ENCODE results near the gene COL6A3.

DNA sequence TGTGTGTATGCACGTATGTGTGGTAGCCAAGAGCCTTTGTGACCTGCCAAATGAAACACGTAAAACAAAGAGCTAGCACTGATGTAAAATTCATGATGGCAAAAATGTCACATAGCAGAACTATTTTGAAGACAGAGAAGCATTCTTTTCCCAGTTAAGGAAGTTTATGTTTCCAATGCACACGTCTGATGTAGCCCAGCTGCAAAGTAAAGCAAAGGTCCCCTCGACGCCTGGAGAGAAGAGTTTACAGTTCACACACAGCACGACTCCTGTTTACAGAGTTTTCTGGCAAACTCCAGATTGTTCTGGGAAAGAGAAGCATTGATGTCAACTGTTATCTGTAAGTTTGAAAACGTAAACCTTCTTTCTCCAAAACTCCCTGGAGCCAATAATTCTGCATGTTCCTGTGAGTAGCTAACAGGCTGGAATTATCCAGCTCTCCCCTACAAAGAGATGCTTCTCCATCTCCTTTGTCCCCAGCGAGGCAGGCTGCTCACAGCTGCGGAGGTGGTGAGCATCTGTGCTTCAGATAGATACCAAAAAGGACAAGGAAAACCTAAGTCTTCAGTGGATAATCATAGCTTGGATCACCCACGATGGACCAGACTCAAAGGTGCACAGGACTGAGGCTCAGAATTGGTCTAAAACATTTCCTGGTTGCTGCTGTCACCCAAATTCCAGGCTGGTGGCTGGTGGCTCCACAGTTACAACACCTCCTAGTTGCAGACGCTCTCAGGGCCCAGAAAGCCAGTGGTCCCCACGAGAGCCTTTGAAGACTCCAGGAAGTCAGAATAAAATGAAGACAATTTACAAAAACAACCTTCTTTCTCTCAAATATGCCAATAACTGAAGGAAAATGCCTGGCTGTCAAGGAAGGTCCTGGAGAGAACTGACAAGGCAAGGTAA is 87.4 kb downstream of the COL6A3 start:
- TF ChIP-seq EZH2 (IDR thresholded peaks at IDR 0.05) (no peak), JUND (IDR thresholded peaks at IDR 0.05) (no peak), ZFX (IDR thresholded peaks at IDR 0.05) (no peak), POLR2A (IDR thresholded peaks at IDR 0.05; ENCODE audit: borderline replicate concordance, extremely low read depth, insufficient read depth, insufficient read length) (no peak), SP1 (IDR thresholded peaks at IDR 0.05; ENCODE audit: low read depth) (no peak), RAD21 (IDR thresholded peaks at IDR 0.05; ENCODE audit: low read depth) (no peak), EGR1 (IDR thresholded peaks at IDR 0.05; ENCODE audit: low read depth) (no peak), POLR2AphosphoS5 (IDR thresholded peaks at IDR 0.05; ENCODE audit: low read depth, low read length) (no peak), YY1 (IDR thresholded peaks at IDR 0.05; ENCODE audit: extremely low read depth, insufficient replicate concordance, low read depth, low read length) (no peak)
- TF ChIP-seq, protein P1, sequence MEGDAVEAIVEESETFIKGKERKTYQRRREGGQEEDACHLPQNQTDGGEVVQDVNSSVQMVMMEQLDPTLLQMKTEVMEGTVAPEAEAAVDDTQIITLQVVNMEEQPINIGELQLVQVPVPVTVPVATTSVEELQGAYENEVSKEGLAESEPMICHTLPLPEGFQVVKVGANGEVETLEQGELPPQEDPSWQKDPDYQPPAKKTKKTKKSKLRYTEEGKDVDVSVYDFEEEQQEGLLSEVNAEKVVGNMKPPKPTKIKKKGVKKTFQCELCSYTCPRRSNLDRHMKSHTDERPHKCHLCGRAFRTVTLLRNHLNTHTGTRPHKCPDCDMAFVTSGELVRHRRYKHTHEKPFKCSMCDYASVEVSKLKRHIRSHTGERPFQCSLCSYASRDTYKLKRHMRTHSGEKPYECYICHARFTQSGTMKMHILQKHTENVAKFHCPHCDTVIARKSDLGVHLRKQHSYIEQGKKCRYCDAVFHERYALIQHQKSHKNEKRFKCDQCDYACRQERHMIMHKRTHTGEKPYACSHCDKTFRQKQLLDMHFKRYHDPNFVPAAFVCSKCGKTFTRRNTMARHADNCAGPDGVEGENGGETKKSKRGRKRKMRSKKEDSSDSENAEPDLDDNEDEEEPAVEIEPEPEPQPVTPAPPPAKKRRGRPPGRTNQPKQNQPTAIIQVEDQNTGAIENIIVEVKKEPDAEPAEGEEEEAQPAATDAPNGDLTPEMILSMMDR (IDR thresholded peaks at IDR 0.05 in 2 of 3, conservative IDR thresholded peaks at IDR 0.05 in 1 of 3; ENCODE audit: borderline replicate concordance in 1 of 3, insufficient read depth in 1 of 3, low read depth in 2 of 3, low read length in 2 of 3): no peak
- TF ChIP-seq, protein P2, sequence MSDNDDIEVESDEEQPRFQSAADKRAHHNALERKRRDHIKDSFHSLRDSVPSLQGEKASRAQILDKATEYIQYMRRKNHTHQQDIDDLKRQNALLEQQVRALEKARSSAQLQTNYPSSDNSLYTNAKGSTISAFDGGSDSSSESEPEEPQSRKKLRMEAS (IDR thresholded peaks at IDR 0.05): no peak
- TF ChIP-seq, protein P3, sequence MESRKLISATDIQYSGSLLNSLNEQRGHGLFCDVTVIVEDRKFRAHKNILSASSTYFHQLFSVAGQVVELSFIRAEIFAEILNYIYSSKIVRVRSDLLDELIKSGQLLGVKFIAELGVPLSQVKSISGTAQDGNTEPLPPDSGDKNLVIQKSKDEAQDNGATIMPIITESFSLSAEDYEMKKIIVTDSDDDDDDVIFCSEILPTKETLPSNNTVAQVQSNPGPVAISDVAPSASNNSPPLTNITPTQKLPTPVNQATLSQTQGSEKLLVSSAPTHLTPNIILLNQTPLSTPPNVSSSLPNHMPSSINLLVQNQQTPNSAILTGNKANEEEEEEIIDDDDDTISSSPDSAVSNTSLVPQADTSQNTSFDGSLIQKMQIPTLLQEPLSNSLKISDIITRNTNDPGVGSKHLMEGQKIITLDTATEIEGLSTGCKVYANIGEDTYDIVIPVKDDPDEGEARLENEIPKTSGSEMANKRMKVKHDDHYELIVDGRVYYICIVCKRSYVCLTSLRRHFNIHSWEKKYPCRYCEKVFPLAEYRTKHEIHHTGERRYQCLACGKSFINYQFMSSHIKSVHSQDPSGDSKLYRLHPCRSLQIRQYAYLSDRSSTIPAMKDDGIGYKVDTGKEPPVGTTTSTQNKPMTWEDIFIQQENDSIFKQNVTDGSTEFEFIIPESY (IDR thresholded peaks at IDR 0.05; ENCODE audit: extremely low read depth, insufficient replicate concordance, low read length): no peak
